Osteocyte (in vitro differentiated cells): ENCODE measurements around the gene PDE1C. TPM values are rescaled to one million over a fixed set of nuclear protein-coding genes. Genes with fewer than 3 reads are reported as not detected.
A peak's percentile ranks its signal among the peaks of the same experiment; 100 is the strongest.

Experiments
- DNase-seq: peaks from one replicate; pipeline ENCODE4 v3.0.0; 2021; ENCODE audit warnings: mixed read lengths; ENCODE audit not compliant: unreplicated experiment; ENCODE audit errors: extremely low spot score
- H3K27ac Mint-ChIP-seq: one replicate; pipeline ENCODE4 v1.8.0; 2021; ENCODE audit warnings: mild to moderate bottlenecking, mixed read lengths; ENCODE audit not compliant: unreplicated experiment
- H3K27me3 Mint-ChIP-seq: one replicate; pipeline ENCODE4 v1.8.0; 2021; ENCODE audit warnings: mixed read lengths; ENCODE audit not compliant: unreplicated experiment
- H3K36me3 Mint-ChIP-seq: one replicate; pipeline ENCODE4 v1.8.0; 2021; ENCODE audit warnings: mixed read lengths; ENCODE audit not compliant: unreplicated experiment
- H3K4me1 Mint-ChIP-seq: one replicate; pipeline ENCODE4 v1.8.0; 2021; ENCODE audit warnings: mixed read lengths; ENCODE audit not compliant: unreplicated experiment
- H3K4me3 Mint-ChIP-seq: one replicate; pipeline ENCODE4 v1.8.0; 2021; ENCODE audit warnings: mild to moderate bottlenecking, moderate library complexity, mixed read lengths; ENCODE audit not compliant: unreplicated experiment
- H3K9me3 Mint-ChIP-seq: one replicate; pipeline ENCODE4 v1.8.0; 2021; ENCODE audit warnings: mixed read lengths; ENCODE audit not compliant: unreplicated experiment
- total RNA-seq: library from RNA; stranded (reverse); gene quantifications from 2 replicates; pipeline ENCODE4 v1.2.1, GENCODE V29; 2021
- TF ChIP-seq, protein P1 (sequence below): fragments of 200-600 bp; sonication (generic); IDR thresholded peaks from 2 replicates; pipeline ENCODE4 v1.5.0; 2021; ENCODE audit warnings: antibody characterized with exemption, mild to moderate bottlenecking, moderate library complexity

Gene PDE1C
- total RNA-seq, 1 donor from 2014 or later: 187 TPM

- no peak for DNase-seq
- H3K36me3 Mint-ChIP-seq: peaks cover 7% of the 10 kb centered on the region
- TF ChIP-seq, protein P1, sequence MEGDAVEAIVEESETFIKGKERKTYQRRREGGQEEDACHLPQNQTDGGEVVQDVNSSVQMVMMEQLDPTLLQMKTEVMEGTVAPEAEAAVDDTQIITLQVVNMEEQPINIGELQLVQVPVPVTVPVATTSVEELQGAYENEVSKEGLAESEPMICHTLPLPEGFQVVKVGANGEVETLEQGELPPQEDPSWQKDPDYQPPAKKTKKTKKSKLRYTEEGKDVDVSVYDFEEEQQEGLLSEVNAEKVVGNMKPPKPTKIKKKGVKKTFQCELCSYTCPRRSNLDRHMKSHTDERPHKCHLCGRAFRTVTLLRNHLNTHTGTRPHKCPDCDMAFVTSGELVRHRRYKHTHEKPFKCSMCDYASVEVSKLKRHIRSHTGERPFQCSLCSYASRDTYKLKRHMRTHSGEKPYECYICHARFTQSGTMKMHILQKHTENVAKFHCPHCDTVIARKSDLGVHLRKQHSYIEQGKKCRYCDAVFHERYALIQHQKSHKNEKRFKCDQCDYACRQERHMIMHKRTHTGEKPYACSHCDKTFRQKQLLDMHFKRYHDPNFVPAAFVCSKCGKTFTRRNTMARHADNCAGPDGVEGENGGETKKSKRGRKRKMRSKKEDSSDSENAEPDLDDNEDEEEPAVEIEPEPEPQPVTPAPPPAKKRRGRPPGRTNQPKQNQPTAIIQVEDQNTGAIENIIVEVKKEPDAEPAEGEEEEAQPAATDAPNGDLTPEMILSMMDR: peak; percentile 34
- no peak overlapping the region for H3K4me3 Mint-ChIP-seq
- no peak overlapping the region for H3K27ac Mint-ChIP-seq
- H3K4me1 Mint-ChIP-seq: peaks cover 7% of the 10 kb centered on the region
- no peaks in the 10 kb centered on the region for H3K9me3 Mint-ChIP-seq
- H3K27me3 Mint-ChIP-seq: no peaks in the 10 kb centered on the region
Observed at GRCh38 chr7:31763548-31763947, 306.7 kb downstream of the PDE1C start.

DNA sequence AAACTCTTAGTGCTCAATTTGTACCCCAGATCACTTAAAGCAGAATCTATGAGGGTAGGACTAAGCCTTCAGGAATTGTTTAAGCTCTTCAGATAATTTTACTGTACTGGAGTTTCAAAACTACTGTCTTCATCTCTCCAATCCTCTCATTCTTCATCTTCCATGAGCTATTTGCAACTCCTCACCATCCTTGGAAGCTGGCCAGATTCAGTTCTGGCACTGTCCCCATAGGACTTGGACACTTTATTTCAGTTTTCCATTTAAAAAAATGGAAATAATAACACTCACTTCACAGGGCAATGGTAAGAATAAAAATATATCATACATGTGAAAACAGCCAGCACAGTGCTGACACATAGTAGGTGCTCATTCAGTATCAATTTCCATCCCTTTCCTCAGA is 308.6 kb downstream of the PDE1C start:
- no peak overlapping the region for H3K27ac Mint-ChIP-seq
- H3K4me1 Mint-ChIP-seq: peaks cover 7% of the 10 kb centered on the region
- no peak for DNase-seq
- H3K36me3 Mint-ChIP-seq: peaks cover 14% of the 10 kb centered on the region
- no peaks in the 10 kb centered on the region for H3K27me3 Mint-ChIP-seq
- H3K9me3 Mint-ChIP-seq: peaks cover 4% of the 10 kb centered on the region
- TF ChIP-seq, protein P1: no peak
- no peak overlapping the region for H3K4me3 Mint-ChIP-seq

DNA sequence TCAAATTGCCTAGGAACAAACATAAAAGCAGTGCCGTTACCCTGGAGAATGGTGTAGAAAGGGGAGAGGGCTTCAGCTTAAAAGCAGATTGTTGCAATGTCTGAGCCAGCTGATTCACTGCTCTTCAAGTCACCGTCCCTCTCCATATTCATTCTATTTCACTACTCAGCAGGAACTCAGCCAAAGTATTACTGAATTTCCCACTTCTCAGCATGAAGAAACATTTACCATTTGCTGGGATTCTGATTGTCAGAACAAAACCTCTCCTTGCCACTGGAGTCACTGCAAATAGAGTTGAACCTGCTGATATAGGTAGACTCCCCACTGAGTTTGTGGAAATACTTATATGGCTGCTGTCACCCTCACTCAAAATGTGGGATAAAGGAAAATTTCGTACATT is 311.5 kb downstream of the PDE1C start:
- Mint-ChIP-seq H3K9me3 (peaks cover 13% of the 10 kb centered on the region), H3K36me3 (peaks cover 21% of the 10 kb centered on the region), H3K27ac (no peak overlapping the region), H3K4me3 (no peak overlapping the region), H3K4me1 (peaks cover 7% of the 10 kb centered on the region), H3K27me3 (no peaks in the 10 kb centered on the region)
- DNase-seq: no peak
- TF ChIP-seq, protein P1: no peak

- TF ChIP-seq, protein P1: no peak
- DNase-seq: no peak
- Mint-ChIP-seq H3K27me3 (no peaks in the 10 kb centered on the region), H3K9me3 (peaks cover 10% of the 10 kb centered on the region), H3K4me1 (peaks cover 1% of the 10 kb centered on the region), H3K36me3 (peaks cover 35% of the 10 kb centered on the region), H3K4me3 (no peak overlapping the region), H3K27ac (no peak overlapping the region)
Observed at GRCh38 chr7:31751726-31752125, 318.5 kb downstream of the PDE1C start.

- Mint-ChIP-seq H3K27me3 (no peaks in the 10 kb centered on the region), H3K4me3 (no peak overlapping the region), H3K27ac (no peak overlapping the region), H3K9me3 (no peaks in the 10 kb centered on the region), H3K36me3 (peaks cover 30% of the 10 kb centered on the region), H3K4me1 (peaks cover 10% of the 10 kb centered on the region)
- DNase-seq: no peak
- TF ChIP-seq, protein P1: no peak
Observed at GRCh38 chr7:31748084-31748483, 322.1 kb downstream of the PDE1C start.
